ENCODE results near the gene KIF21B.

- TF ChIP-seq EZH2 (IDR thresholded peaks at IDR 0.05; ENCODE audit: borderline replicate concordance, low read length) = no peak
- no peak for TF ChIP-seq CTCF (IDR thresholded peaks at IDR 0.05; ENCODE audit: low read length)
These were observed 39.6 kb upstream of the KIF21B start for GRCh38 chr1:201063145-201063544.

Data from OCI-LY1 (cell line).